Activated CD8-positive, alpha-beta memory T cell treated with anti-CD3 and anti-CD28 coated beads, Interleukin-2, amount 50 U/mL, for 1 hour (primary cell): Measurements from ENCODE around the gene ADA.
"Not testable (repeated sequence)": the region's sequence is repeated elsewhere in the genome, so short reads cannot be mapped to it uniquely, and the experiment has no call there.

Experiments used
- DNase-seq: peaks from one replicate; pipeline ENCODE4 v3.0.0-alpha.2; 2020; ENCODE audit errors: extremely low read depth

Gene ADA

DNA sequence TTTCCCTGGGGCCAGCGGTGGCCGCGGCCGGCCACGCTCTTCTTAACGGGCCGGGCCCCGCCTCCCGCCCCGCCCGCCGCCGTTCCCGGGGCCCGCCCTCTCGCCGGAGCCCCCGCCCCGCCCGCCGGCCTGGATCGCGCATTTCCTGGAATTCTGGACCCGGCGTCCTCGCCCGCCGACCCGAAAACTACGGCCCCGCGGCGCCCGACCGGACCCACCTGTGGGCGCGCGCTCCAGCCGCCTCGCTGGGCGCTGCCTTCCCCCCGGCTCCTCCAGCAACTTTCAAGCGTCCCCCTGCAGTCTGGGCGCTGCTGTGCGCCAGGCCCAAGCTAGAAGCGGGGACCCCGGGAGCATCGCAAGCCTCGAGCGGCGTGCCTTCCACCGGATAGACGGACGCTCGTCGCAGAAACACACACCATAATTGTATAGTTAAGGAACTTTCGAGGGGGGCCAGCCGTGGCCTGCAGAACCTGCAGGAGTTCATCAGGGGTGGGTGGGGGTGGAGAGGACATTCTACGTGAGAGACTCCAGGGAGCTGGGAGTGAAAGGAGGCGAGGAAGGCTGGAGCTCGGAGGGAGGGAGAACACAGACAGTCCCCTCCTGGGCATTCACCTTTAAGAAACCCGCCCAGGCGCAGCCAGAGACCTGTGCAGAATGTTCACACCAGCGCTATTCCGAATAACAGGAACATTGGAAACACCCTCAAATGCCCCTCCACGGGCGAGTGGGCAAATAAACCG, at the start of gene ADA:
Gene ADA (minus strand): TSS at position 16 of the 740 bp plus-strand sequence. CDS start 92 bp downstream, outside the sequence.
- DNase-seq = no peak

DNA sequence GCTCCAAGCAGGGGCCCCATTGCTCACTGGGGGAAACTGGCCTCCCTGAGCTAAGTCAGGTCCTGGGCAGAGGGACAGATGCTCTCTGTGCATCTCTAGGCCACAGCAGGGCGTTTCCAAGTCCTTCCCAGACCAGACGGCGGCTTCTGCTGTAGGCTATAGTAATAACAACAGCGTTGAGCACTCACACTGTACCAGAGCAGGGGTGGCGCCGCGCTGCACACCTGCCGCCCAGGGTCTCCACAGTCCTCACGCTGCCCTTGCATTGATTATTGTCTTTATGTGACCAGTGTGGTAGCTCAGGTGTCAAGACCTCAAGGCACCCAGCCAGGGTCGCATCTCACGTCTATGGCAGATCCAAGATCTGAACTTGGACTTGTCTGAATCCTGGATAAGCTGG, 48.8 kb upstream of the ADA start:
- no peak for DNase-seq

DNA sequence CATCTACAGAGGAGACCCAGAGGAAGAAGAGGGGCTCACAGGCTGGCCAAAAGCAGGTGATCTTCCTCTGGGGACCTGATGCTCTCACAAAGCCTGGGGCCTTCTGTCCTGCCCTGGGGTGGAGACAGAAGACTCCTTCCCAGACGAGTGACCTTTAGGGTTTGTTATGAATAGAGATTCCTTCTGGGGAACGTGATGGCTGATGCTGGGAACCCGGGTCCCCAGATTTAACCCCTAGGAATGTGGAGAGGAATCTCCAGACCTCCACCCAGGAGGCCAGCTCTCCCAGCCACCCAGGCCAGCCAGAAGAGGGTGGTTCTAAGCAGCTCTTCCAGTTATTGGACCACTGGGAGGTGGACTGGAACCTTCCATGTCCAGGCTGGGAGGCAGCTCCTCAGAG, 46.9 kb upstream of the ADA start:
- DNase-seq = no peak

DNA sequence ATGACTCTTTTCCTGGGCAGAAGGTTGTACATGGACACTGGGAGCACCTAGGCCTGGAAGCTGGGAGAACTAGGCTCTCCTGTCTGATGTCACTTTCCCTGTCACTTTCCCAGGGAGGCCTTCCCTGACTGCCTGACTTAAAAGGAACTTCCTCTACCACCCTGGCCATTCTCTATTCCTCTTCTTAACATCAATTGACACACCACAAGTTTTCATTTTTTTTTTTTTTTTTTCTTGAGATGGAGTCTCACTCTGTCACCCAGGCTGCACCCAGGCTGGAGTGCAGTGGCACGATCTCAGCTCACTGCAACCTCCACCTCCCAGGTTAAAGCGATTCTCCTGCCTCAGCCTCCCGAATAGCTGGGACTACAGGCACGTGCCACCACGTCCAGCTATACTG, 45.5 kb upstream of the ADA start:
- not testable (repeated sequence) for DNase-seq

DNA sequence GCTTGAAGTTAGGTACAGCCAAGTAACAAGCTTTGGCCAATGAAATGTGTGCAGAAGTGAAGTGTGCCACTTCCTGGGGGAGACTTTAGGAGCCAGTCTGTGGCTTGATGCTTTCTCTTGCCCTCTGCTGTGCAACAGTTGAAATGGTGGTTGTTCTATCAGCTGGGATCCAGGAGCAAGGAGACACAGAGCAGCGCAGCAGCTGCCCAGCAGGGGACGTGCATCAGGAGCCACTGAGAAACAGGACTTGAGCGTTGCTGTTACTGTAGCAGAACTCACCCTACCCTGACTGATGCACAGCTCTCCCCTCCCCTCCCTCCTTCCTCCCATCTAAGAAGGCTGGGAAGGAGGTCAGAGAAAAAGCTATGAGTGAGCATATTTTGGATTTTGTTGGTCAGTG, 44.8 kb upstream of the ADA start:
- DNase-seq = no peak

DNA sequence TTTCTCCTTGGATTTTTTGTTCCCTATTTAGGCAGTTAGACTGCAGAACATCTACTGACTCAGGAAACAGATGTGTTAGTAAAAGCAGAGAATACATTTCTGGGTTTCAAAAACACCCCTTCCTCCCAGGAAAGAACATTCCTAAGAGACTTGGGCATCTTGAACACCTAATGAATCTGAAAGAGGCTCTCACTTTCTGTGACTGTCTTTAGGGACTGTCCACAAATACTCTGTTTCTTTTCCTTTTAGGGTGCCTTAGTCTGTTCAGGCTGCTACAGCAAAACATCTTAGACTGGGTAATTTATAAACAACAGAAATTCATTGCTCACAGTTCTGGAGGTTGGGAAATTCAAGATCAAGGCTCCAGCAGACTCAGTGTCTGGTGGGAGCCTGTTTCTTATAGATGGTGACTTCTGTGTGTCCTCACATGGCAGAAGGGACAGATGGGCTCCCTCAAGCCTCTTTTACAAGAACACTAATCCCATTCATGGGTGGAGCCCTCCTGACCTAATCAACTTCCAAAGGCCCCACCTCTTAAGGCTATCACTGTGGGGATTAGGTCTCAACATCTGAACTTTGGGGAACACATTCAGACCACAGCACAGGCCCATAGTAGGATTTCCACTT, 44.3 kb upstream of the ADA start:
- no peak for DNase-seq

DNA sequence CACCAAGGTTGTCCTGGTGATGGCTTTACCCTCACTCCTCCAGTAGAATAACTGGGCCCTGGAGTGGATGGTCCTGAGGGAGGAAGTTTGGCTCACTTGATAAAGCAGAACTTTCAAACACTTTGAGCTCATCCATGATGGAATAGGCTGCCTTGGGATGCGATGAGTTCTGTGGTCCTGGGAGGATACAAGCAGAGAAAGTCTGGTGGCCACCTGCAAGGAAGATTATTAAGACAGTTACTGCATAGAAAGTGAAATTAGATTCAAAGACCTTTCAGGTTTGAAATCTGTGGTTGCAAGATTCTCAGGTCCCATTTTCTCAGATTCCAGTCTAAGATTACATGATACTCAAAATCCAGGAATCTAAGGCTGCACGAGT, 43.8 kb upstream of the ADA start:
- no peak for DNase-seq

DNA sequence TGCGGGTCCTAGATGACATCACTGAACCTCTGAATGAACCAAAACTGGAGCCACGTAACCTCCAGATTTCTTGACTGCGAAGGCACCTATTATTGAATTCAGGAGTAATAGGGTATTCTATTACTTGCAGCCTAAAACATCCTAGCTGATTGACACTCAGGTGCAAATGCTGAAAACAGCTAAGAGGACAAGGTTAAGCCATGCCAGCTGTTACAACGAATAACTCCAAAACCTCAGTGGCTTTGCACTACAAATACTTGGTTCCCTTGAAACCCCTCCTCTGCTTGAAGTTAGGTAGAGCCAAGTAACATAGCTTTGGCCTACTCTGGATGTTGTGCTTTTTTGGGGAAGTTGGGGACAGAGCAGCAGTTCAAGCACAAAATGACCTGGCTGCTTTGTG, 42.7 kb upstream of the ADA start:
- DNase-seq = no peak

DNA sequence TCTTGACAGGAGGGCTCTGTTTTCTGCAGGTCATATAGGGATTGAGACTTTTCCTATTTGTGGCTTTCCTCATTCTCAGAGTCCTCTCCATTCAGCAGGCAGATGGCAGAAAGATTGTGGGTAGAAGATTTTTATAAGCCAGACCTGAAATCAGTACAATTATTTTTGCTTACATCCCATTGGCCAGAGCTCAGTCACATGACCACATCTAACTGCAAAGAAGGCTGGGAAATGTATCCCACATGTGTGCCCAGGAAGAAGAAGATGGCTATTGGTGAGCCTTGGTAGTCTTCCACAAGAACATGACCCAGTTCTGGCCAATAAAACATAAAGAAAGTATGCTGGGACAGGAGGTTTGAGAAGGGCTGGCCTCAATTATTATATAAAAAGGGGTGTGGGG, 42.1 kb upstream of the ADA start:
- no peak for DNase-seq

DNA sequence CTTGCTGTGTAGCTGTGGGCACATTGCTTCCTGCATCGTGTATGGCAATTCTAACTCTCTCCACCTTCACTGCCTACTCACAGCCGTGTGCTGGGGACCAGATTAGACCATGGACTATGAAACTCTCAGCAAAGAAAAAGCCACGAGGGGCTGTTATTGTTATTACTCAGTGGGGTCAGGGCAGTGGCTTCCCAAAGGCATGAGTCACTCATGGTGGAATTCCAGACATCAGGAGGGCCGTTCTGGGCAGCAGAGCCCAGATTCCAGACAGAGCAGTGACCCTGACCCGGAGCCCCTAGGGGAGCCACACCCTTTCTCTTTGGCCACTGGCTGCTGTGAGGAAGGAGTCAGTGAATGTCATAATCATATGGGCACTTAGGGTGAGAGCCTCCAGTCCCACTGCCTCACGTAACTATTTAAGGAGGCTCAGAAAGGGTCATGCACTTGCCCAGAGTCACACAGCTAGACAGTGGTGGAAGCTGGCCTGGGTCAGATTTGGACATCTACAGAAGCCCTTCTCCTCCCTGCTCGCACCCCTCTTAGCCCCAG, 41.5 kb upstream of the ADA start:
- DNase-seq = no peak

DNA sequence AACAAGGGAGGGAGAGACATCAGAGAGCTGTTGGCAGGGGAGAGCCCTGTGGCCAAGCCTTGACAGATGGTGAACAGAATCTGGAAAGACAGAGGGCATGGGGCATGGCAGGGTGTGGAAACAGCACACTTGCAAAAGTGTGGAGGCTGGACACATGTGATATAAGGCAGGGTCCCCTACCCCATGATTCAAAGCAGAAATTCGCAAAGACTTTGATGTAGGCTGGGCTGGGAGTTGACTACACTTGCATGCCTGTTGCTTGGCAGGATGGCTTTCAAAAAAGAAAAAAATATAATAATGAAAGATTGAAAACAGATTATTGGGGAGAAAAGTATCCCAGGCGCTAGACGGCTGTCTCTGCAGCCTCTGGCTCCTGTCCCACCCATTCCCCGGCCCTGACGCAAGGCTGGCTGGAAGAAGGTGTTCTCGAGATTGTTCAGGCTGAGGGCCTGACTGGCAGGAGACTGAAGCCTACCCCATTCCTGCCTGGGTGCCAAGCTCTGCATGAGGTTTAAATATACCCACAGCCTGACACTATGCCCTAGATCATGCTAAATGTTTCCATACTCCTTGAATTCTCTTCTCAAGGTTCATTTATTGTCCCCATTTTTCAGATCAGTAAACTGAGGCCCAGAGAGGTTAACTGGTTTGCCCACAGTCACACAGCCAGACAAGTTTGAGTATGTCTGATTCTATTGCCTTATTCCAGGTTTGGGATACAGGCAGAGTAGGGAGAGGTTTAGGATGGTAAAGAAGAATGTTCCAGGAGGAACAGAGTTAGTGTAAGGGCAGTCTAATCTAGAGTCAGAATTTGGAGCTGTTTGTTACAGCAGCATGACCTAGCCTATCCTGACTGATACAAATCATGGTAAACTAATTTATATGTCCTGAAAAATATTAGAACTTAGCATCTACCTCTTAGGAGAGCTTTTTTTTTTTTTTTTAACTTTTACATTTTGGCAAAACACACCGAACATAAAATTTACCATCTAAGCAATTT, 40.2 kb upstream of the ADA start:
- no peak for DNase-seq

DNA sequence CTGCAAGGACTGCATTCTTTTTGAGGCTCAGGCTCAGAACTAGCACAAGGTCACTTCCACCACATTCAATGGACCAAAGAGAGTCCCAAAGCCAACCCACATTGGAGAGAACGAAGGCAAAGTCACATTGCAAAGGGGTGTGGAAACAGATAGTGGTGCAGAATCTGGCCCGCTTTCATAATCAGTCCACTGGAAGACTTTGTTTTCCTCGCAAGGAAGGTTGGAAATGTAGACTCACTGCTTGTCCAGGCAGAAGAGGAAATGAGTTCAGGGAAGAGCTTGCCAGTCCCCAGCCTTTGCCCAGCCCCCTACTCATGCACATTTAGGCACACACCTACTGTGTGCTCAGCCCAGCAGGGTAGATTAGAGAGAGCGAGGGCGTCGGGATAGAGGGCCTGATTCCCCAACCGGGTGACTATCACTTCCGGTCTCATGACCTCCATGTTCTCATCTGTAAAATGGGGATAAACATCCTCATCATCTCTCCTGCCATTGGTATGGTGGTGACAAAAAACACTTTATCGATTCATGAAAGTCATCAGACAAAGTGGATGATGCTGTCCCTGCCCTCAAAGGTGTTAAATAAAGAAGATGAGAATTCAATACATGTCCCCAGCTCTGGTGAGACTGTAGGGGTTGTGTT, 39.4 kb upstream of the ADA start:
- no peak for DNase-seq

DNA sequence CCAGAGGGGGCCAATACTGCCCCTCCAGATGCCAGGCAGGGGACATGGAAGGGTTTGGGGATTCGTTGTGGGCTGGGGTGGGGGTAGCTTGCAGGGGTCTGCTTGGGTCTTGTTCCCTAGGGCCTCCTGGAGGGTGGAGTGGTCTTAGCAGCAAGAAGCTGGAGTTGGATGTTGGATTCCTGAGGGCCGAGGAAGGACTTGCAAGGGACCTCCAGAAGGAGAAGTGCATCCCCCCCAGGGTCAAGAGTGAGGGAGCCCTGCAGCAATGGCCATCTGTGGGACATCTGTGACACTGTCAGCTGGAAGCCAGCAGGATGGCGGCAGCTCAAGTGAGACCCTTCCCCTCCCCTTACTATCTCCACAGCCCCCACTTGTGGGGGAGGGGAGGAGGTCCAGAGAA, 38.3 kb upstream of the ADA start:
- no peak for DNase-seq

DNA sequence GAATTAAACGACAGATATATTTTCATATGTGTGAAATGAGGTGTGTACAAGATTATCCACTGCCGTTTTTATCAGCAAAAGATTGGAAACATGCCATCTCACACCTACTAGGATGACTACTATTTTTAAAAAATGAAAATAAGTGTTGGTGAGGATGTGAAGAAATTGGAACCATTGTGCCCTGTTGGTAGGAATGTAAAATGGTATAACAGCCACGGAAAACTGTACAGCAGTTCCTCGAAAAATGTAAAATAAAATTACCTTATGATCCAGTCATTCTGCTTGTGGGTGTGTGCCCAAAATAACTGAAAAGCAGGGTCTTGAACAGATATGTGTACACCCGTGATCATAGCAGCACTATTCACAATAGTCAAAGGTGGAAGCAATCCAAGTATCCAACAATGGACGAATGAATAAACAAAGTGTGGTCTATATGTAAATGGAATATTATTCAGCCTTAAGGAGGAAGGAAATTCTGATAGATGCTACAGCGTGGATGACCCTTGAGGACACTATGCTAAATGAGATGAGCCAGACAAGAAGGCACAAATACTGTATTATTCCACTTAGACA, 36.6 kb upstream of the ADA start:
- DNase-seq = no peak

DNA sequence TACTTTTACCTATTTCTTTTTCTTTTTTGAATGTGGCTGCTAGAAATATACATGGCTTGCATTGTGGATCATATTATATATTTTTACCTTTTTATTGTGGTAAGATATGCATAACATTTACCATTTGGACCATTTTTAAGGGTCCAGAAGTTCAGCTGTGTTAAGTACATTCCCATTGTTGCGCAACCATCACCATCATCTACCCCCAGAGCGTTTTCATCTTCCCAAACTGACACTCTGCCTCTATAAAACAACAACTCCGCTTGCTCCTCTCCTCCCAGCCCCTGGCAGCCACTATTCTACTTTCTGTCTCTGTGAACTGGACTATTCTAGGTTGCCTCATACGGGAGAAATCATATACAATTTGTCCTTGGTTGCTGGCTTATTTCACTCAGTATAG, 35.4 kb upstream of the ADA start:
- DNase-seq = no peak

DNA sequence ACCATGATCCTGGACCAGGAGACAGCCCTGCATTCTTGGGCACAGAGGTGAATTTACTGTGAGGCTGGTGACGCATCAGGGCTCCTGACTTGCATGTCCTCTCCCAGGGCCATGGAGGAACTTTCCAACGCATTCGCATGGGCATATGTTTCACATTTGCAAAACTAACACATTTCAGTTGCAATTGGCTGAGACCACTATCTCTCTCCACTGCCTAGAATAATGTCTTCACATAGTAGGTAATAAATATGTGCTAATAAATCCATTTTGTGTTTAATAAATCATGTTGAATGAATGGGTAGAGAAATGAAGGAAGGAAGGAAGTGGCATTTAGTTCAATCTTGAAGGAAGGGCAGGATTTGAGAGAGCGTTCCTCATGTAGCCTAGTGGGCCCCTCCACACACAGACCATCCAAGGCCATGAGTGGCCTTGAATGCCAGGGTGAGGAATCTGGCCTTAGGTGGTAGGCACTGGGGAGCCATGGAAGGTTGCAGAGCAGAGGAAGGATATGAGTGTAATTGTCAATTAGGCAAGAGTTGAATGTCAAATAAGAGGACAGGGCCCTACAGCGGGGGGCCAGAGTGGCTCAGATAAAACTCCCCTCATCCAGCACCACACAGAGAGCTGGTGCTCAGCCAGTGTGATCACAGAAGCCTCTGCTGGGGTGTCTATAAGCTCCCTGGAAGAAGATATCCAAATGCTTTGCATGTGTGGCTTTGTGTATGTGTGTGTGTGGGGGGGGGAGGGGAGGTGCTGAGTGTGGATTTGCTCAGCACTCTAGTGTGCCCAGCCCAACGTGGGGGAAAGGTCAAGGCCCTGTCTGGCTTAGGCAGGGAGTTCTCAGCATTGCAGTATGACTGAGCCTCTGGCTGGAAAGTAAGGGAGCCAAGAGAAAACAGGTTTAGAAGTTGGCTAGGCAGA, 32.8 kb upstream of the ADA start:
- DNase-seq = no peak

DNA sequence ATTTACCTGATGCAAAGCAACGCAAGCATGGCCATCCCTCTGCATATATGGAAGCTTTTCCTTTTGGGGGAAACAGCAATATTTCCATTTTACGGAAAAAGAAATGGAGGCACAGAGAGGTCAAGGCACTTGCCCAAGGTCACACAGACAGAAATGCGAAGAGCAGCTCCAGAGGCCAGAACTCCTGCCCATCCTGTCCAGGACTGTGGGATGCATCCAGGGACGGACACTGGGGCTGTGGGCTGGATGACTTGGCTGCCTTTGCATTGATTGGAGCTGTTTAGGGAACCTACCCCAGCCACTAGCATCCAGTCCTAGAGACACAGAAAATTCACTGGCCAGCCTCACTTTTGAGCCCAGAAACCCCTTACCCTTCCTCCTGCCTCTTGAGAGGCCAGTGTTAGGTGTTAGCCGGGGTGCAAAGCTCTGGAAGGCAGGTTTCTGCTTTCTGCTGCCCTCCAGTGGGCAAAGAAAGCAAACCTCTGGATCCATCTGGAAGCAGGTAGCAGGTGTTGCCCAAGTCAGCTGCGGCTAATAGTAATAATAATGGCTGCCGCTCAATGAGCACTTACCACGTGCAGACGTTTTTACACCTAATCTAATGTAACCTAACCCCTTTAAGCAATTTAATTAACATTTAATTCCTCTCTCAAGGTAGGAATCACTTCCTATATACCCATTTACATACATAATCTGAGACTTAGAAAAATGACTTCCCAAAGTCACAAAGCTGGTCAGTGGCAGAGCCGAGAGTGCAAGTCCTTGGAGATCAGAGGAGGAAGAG, 32.0 kb upstream of the ADA start:
- peak; percentile 17 for DNase-seq

DNA sequence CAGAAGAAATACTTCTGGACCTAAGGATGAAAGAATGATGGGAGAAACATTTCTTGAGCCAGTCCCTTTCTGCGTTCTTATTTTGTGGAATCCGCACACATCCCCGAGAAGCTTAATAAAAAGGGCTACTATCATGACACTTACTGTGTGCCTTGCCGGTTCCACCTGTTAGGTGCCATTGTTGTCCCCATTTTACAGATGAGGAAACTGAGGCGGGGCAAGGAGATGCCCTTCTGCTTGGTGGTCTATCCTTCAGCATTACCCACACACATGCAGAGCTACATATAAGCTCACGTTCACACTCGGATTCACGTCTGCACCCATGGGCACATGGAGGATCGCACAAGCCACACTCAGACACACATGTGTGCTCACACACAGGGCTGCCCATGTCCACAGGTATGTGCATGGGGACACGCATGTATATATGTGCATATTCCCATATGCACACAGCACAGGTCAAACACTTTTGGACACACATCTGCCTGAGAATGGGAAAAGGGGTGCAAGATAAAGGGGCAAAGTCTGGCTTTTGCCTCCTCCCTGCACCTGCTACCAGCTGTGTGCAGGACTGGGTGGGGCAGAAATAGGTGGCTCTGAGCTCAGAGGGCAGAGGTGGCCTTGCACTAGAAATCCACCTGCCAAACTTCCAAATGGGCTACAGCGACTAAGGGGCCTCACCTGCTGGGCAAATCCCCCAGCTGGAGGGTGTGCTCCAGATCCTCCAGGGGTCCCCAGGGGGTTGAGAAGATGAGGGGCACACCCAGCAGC, 30.5 kb upstream of the ADA start:
- no peak for DNase-seq
